Ovary (tissue), 3 donors: ENCODE results near the gene INTS13.

Experiments used
- EP300 ChIP-seq: sonication (generic); formaldehyde crosslinking; IDR thresholded peaks from one replicate; pipeline ENCODE4 v1.6.1; 2017; ENCODE audit warnings: antibody characterized with exemption
- POLR2A ChIP-seq: fragments of 450-650 bp; IDR thresholded peaks from one replicate; pipeline ENCODE4 v1.6.1; 2017; ENCODE audit warnings: antibody characterized with exemption, mild to moderate bottlenecking, moderate library complexity
- TF ChIP-seq, protein P1 (sequence below), 3 donors: fragments of 450-650 bp in 2 of 3; fragments of 200-600 bp in 1 of 3; IDR thresholded peaks; one replicate each; pipeline versions ENCODE4 v1.5.1 to v1.8.0; 2016 to 2022; ENCODE audit warnings: antibody characterized with exemption in 3 of 3, mild to moderate bottlenecking in 1 of 3
- donor health status: DM: no; HTN: no; CAD: no.

DNA sequence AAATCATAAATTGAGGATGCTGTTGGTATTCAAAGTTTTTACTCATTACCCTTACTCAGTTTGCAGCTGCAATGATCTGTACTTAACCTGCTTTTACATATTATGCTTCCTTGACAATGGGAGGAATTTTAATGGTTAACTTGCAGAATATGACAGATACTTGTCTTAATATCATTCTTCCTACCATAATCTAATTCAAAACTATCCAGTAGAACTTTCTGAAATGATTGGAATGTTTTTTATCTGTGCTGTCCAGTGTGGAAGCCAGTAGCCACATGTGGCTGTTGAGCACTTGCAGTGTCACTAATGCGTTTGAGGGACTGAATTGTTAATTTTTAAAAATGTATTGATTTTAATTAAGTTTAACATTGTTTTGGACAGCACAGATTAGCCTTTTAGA lies 24.0 kb upstream of the INTS13 start:
- TF ChIP-seq, protein P1, sequence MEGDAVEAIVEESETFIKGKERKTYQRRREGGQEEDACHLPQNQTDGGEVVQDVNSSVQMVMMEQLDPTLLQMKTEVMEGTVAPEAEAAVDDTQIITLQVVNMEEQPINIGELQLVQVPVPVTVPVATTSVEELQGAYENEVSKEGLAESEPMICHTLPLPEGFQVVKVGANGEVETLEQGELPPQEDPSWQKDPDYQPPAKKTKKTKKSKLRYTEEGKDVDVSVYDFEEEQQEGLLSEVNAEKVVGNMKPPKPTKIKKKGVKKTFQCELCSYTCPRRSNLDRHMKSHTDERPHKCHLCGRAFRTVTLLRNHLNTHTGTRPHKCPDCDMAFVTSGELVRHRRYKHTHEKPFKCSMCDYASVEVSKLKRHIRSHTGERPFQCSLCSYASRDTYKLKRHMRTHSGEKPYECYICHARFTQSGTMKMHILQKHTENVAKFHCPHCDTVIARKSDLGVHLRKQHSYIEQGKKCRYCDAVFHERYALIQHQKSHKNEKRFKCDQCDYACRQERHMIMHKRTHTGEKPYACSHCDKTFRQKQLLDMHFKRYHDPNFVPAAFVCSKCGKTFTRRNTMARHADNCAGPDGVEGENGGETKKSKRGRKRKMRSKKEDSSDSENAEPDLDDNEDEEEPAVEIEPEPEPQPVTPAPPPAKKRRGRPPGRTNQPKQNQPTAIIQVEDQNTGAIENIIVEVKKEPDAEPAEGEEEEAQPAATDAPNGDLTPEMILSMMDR (IDR thresholded peaks at IDR 0.05) = no peak
- TF ChIP-seq POLR2A (no peak), EP300 (no peak)
